Panc1 (cell line): ENCODE data around the gene PIGR.

Experiments used
- POLR2AphosphoS5 ChIP-seq: IDR thresholded peaks from 2 replicates; pipeline ENCODE4 v1.6.1; 2012; ENCODE audit warnings: mild to moderate bottlenecking, low read depth, low read length, moderate library complexity
- SIN3A ChIP-seq: IDR thresholded peaks from 2 replicates; pipeline ENCODE4 v1.6.1; 2012; ENCODE audit warnings: low read depth, mild to moderate bottlenecking, low read length, moderate library complexity, borderline replicate concordance; ENCODE audit not compliant: insufficient read depth
- TCF7L2 ChIP-seq: IDR thresholded peaks from 2 replicates; pipeline ENCODE4 v1.6.1; 2011; ENCODE audit warnings: mild to moderate bottlenecking, low read depth, low read length, inconsistent platforms
- TF ChIP-seq, protein P1 (sequence below): fragments of 450-650 bp; IDR thresholded peaks from 2 replicates; pipeline ENCODE4 v1.5.1; 2017; ENCODE audit warnings: mild to moderate bottlenecking
- TF ChIP-seq, protein P2 (sequence below), 2 experiments: IDR thresholded peaks; 2 replicates each; pipeline ENCODE4 v1.6.1; 2011 to 2012; ENCODE audit warnings: low read depth in 2 of 2, control low read depth in 1 of 2, low read length in 1 of 2, mild to moderate bottlenecking in 1 of 2, moderate library complexity in 1 of 2; ENCODE audit not compliant: insufficient read depth in 1 of 2

DNA sequence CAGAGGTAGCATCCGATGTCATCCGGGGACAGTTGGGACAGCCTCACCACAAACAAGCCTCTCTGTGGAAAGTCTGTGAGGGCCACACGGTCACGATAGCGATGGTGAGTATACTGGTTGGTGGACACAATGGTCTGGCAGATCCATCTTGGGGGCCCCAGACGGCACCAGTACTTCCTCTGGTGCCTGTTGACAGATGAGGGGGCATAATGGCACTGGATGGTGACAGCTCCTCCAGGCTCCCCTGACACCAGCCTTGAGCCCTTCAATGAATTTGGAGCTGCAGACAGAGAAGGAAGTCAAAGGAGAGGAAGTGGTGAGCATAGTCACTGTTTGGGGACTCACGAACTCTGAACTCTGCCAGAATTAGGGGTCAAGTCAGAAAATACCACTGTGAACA is 16.0 kb upstream of the PIGR start:
- TF ChIP-seq, protein P1, sequence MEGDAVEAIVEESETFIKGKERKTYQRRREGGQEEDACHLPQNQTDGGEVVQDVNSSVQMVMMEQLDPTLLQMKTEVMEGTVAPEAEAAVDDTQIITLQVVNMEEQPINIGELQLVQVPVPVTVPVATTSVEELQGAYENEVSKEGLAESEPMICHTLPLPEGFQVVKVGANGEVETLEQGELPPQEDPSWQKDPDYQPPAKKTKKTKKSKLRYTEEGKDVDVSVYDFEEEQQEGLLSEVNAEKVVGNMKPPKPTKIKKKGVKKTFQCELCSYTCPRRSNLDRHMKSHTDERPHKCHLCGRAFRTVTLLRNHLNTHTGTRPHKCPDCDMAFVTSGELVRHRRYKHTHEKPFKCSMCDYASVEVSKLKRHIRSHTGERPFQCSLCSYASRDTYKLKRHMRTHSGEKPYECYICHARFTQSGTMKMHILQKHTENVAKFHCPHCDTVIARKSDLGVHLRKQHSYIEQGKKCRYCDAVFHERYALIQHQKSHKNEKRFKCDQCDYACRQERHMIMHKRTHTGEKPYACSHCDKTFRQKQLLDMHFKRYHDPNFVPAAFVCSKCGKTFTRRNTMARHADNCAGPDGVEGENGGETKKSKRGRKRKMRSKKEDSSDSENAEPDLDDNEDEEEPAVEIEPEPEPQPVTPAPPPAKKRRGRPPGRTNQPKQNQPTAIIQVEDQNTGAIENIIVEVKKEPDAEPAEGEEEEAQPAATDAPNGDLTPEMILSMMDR = no peak
- TF ChIP-seq POLR2AphosphoS5 = no peak
- no peak for TF ChIP-seq SIN3A
- TF ChIP-seq, protein P2, sequence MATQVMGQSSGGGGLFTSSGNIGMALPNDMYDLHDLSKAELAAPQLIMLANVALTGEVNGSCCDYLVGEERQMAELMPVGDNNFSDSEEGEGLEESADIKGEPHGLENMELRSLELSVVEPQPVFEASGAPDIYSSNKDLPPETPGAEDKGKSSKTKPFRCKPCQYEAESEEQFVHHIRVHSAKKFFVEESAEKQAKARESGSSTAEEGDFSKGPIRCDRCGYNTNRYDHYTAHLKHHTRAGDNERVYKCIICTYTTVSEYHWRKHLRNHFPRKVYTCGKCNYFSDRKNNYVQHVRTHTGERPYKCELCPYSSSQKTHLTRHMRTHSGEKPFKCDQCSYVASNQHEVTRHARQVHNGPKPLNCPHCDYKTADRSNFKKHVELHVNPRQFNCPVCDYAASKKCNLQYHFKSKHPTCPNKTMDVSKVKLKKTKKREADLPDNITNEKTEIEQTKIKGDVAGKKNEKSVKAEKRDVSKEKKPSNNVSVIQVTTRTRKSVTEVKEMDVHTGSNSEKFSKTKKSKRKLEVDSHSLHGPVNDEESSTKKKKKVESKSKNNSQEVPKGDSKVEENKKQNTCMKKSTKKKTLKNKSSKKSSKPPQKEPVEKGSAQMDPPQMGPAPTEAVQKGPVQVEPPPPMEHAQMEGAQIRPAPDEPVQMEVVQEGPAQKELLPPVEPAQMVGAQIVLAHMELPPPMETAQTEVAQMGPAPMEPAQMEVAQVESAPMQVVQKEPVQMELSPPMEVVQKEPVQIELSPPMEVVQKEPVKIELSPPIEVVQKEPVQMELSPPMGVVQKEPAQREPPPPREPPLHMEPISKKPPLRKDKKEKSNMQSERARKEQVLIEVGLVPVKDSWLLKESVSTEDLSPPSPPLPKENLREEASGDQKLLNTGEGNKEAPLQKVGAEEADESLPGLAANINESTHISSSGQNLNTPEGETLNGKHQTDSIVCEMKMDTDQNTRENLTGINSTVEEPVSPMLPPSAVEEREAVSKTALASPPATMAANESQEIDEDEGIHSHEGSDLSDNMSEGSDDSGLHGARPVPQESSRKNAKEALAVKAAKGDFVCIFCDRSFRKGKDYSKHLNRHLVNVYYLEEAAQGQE (IDR thresholded peaks at IDR 0.05; ENCODE audit: insufficient read depth in 1 of 2, low read depth in 2 of 2, low read length in 1 of 2) = no peak
- TF ChIP-seq TCF7L2 = no peak
